Skin epidermis (tissue), 12 donors: ENCODE results near the gene NDUFA8.

Experiments used
- H3K27ac ChIP-seq, 21 experiments: fragments of 200-600 bp; sonication (generic) in 11 of 21; one replicate each; pipeline ENCODE4 v1.5.0; 2020; ENCODE audit warnings: mild to moderate bottlenecking in 3 of 21, inconsistent platforms in 2 of 21, moderate library complexity in 2 of 21
- H3K4me3 ChIP-seq, 7 experiments: fragments of 200-600 bp; sonication (generic) in 2 of 7; one replicate each; pipeline ENCODE4 v1.5.0; 2020; ENCODE audit warnings: inconsistent platforms in 2 of 7, mild to moderate bottlenecking in 2 of 7, moderate library complexity in 1 of 7

Gene NDUFA8

GRCh38 chr9:122141671-122142070 lies 17.9 kb downstream of the NDUFA8 start:
- peak overlapping the region in 1 of 21 experiments; percentile 4 for H3K27ac ChIP-seq
- no peak overlapping the region for H3K4me3 ChIP-seq

- Histone ChIP-seq H3K27ac (no peak overlapping the region), H3K4me3 (no peak overlapping the region)
Measured at GRCh38 chr9:122140368-122141193, 19.0 kb downstream of the NDUFA8 start.

- no peak overlapping the region for H3K4me3 ChIP-seq
- no peak overlapping the region for H3K27ac ChIP-seq
Measured at GRCh38 chr9:122138560-122139268, 20.9 kb downstream of the NDUFA8 start.

- Histone ChIP-seq H3K27ac (no peak overlapping the region), H3K4me3 (no peak overlapping the region)
Measured at GRCh38 chr9:122135529-122135859, 24.1 kb downstream of the NDUFA8 start.

GRCh38 chr9:122134822-122135528 lies 24.6 kb downstream of the NDUFA8 start:
- Histone ChIP-seq H3K4me3 (no peak overlapping the region), H3K27ac (no peak overlapping the region)

GRCh38 chr9:122133984-122134535 lies 25.5 kb downstream of the NDUFA8 start:
- H3K27ac ChIP-seq, result no peak overlapping the region
- no peak overlapping the region for H3K4me3 ChIP-seq

GRCh38 chr9:122133263-122133983 lies 26.2 kb downstream of the NDUFA8 start:
- H3K27ac ChIP-seq, result no peak overlapping the region

GRCh38 chr9:122132539-122132938 lies 27.0 kb downstream of the NDUFA8 start:
- no peak overlapping the region for H3K4me3 ChIP-seq
- H3K27ac ChIP-seq, result no peak overlapping the region

More at GRCh38 chr9:122133263-122133983, 26.2 kb downstream of the NDUFA8 start:
- H3K4me3 ChIP-seq, result no peak overlapping the region

- H3K27ac ChIP-seq, result no peak overlapping the region
- H3K4me3 ChIP-seq, result no peak overlapping the region
Measured at GRCh38 chr9:122131401-122132001, 28.1 kb downstream of the NDUFA8 start.

- H3K27ac ChIP-seq, result no peak overlapping the region
- H3K4me3 ChIP-seq, result no peak overlapping the region
Measured at GRCh38 chr9:122130837-122131236, 28.7 kb downstream of the NDUFA8 start.

GRCh38 chr9:122129969-122130368 lies 29.6 kb downstream of the NDUFA8 start:
- H3K4me3 ChIP-seq, result no peak overlapping the region
- no peak overlapping the region for H3K27ac ChIP-seq

GRCh38 chr9:122128969-122129343 lies 30.6 kb downstream of the NDUFA8 start:
- no peak overlapping the region for H3K4me3 ChIP-seq
- no peak overlapping the region for H3K27ac ChIP-seq

- H3K27ac ChIP-seq, result no peak overlapping the region
- no peak overlapping the region for H3K4me3 ChIP-seq
Measured at GRCh38 chr9:122128007-122128968, 31.3 kb downstream of the NDUFA8 start.

GRCh38 chr9:122127396-122127798 lies 32.2 kb downstream of the NDUFA8 start:
- H3K27ac ChIP-seq, result no peak overlapping the region
- no peak overlapping the region for H3K4me3 ChIP-seq

- H3K4me3 ChIP-seq, result peak overlapping the region in 5 of 7 experiments; percentile 1 to 28 (median 7)
- H3K27ac ChIP-seq, result no peak overlapping the region
Measured at GRCh38 chr9:122126331-122127261, 33.0 kb downstream of the NDUFA8 start.

- H3K27ac ChIP-seq, result no peak overlapping the region
- H3K4me3 ChIP-seq, result no peak overlapping the region
Measured at GRCh38 chr9:122125509-122126330, 33.9 kb downstream of the NDUFA8 start.
